Measurements from ENCODE around the gene EIF4EBP3. TPM values are rescaled to one million over a fixed set of nuclear protein-coding genes. Genes with fewer than 3 reads are reported as not detected.

Gene EIF4EBP3
- polyA plus RNA-seq (2012; ENCODE audit: insufficient read depth, insufficient read length, low read depth) = 3.6 TPM

DNA sequence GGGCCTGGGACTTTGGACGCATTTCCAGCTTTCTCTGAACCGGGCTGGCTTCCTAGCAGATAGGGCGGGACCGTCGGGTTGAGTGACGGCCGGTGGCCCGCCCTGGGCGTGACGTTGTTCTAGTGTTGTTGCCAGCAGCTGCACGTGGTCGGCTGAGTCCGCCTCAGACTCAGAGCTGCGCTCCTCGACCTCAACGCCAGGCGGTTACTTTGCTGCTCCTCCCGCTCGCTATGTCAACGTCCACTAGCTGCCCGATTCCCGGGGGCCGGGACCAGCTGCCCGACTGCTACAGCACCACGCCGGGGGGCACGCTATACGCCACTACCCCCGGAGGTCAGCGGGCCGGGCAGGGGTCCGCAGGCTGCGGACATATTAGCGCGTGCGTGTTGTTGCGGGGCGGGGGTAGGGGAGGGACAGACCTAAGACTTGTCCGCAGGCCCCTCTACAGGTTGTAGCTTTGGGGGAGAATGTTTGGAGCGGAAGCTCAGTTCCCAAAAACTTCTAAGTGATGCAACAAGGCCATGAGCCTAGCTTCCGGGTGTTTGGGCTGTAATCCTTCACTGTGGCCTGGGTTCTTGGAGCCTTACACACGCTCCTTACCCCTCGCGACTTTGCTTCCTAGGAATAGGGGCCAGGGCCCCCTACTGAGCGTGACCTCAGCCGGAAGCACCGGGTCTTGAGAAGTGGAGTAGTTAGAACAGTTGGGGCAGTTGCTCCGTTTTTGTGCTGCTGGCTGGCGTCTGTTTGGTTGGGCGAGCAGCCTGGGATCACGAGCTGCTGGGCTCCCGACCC, at the start of gene EIF4EBP3:
EIF4EBP3 (plus strand) TSS at position 155 of the 792 bp plus-strand sequence; CDS start at position 231, 76 bp downstream.
- Histone ChIP-seq H3K4me1 (peaks cover 16% of the 10 kb centered on the region), H3K9me3 (no peaks in the 10 kb centered on the region), H3K36me3 (peaks cover 43% of the 10 kb centered on the region), H3K4me3 (ENCODE audit: low read depth, low read length) (peak within 1 kb of the TSS; percentile 57), H3K27me3 (no peaks in the 10 kb centered on the region)
- peak; percentile 97 for DNase-seq
- TF ChIP-seq, protein P1, sequence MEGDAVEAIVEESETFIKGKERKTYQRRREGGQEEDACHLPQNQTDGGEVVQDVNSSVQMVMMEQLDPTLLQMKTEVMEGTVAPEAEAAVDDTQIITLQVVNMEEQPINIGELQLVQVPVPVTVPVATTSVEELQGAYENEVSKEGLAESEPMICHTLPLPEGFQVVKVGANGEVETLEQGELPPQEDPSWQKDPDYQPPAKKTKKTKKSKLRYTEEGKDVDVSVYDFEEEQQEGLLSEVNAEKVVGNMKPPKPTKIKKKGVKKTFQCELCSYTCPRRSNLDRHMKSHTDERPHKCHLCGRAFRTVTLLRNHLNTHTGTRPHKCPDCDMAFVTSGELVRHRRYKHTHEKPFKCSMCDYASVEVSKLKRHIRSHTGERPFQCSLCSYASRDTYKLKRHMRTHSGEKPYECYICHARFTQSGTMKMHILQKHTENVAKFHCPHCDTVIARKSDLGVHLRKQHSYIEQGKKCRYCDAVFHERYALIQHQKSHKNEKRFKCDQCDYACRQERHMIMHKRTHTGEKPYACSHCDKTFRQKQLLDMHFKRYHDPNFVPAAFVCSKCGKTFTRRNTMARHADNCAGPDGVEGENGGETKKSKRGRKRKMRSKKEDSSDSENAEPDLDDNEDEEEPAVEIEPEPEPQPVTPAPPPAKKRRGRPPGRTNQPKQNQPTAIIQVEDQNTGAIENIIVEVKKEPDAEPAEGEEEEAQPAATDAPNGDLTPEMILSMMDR (IDR thresholded peaks at IDR 0.05; ENCODE audit: low read depth, low read length) = peak; percentile 55

DNA sequence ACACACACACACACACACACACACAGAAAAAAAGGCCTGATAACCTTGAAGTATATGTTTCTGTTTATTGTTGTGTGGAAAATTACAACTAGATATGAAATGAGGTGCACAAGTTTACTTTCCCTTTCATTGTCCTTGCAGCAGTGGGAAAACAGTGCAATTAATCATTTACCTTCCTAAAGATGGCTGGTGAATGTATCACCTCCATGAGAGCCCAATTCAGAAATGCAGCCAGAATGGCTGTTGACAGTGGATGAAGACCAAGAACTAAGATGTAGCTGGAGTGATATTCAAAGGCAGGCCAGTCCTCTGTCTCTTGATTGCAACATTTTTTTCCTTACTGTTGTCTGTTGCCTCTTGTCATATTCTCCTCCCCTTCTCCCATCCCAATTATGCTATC, 49.6 kb upstream of the EIF4EBP3 start:
- no peak for DNase-seq
- H3K9me3 ChIP-seq = no peaks in the 10 kb centered on the region
- TF ChIP-seq, protein P1 (IDR thresholded peaks at IDR 0.05; ENCODE audit: low read depth, low read length) = no peak
- H3K4me3 ChIP-seq (ENCODE audit: low read depth, low read length) = no peak overlapping the region
- H3K4me1 ChIP-seq = no peaks in the 10 kb centered on the region
- no peaks in the 10 kb centered on the region for H3K27me3 ChIP-seq
- peaks cover 28% of the 10 kb centered on the region for H3K36me3 ChIP-seq

DNA sequence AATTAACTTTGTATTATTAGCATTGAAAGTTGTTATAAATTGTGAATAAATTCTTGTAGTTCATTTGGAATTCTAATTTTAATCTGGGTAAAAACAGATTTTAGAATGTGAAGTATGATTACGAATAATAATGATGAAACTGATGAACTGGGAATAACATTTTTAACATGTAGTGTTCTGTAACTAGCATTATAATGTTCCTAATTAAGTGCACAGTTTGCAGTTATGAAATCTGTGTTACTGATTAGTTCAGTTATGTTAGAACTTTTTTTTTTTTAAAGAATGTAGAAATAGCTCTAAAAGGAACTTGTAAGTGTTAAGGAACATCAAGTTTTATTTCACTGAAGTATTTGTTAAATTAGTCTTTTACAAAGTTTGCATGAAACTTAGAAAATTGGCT, 48.9 kb upstream of the EIF4EBP3 start:
- no peak for DNase-seq
- Histone ChIP-seq H3K9me3 (no peaks in the 10 kb centered on the region), H3K4me3 (ENCODE audit: low read depth, low read length) (no peak overlapping the region), H3K36me3 (peaks cover 28% of the 10 kb centered on the region), H3K4me1 (no peaks in the 10 kb centered on the region), H3K27me3 (no peaks in the 10 kb centered on the region)
- TF ChIP-seq, protein P1 (IDR thresholded peaks at IDR 0.05; ENCODE audit: low read depth, low read length) = no peak

DNA sequence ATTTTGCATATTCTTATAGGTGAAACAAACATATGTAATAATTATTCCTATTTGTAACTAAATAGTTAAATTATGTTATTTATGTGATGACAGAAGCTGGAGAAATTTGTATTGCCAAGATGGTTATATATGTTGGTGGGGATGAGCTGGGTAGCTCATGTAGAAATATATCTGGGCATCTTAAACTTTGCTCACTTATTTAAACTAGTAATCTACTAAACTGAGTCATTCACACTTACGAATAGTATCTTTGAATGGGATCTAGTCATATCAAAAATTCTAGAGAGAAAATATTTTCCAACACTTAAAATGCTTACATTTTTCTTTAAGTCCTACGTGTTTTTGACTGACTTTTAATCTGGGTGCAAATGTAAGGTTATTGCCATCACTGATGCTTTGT, 44.6 kb upstream of the EIF4EBP3 start:
- no peaks in the 10 kb centered on the region for H3K9me3 ChIP-seq
- H3K4me3 ChIP-seq (ENCODE audit: low read depth, low read length) = no peak overlapping the region
- no peaks in the 10 kb centered on the region for H3K4me1 ChIP-seq
- H3K36me3 ChIP-seq = peaks cover 44% of the 10 kb centered on the region
- TF ChIP-seq, protein P1 (IDR thresholded peaks at IDR 0.05; ENCODE audit: low read depth, low read length) = no peak
- H3K27me3 ChIP-seq = no peaks in the 10 kb centered on the region
- DNase-seq = no peak

DNA sequence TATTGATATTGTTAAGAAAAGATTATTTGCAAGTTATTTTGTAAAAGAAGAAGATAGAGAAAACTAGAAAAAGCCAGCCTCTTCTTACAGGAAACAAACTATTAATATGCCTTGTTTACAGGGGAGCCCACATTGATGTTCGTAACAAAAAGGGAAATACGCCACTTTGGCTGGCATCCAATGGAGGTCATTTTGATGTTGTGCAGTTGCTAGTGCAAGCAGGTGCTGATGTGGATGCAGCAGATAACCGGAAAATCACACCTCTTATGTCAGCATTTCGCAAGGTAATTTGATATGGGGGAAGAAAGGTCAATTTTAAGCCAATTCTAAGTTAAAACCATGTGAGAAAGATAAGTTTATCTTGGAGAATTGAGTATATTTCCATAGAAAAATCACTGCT, 37.6 kb upstream of the EIF4EBP3 start:
- H3K36me3 ChIP-seq = peaks cover 90% of the 10 kb centered on the region
- TF ChIP-seq, protein P1 (IDR thresholded peaks at IDR 0.05; ENCODE audit: low read depth, low read length) = no peak
- DNase-seq = no peak
- H3K4me1 ChIP-seq = no peaks in the 10 kb centered on the region
- H3K4me3 ChIP-seq (ENCODE audit: low read depth, low read length) = no peak overlapping the region
- H3K27me3 ChIP-seq = no peaks in the 10 kb centered on the region
- no peaks in the 10 kb centered on the region for H3K9me3 ChIP-seq

DNA sequence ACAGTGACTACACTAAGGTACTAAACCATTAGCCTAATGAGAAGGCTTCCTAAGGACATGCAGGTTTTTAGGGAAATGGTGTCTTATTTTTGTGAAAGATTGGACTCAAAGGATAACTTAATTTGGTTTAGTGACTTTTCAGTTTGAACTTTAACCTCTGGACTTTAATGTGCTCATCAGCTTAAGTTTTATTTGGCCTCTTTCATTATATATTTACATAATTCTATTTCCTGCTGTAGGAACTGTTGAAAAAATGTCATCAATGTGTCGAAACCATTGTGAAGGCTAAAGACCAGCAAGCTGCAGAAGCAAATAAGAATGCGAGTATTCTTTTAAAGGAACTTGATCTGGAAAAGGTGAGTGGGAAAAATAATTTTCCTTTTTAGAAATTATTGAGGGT, 34.3 kb upstream of the EIF4EBP3 start:
- peaks cover 68% of the 10 kb centered on the region for H3K36me3 ChIP-seq
- TF ChIP-seq, protein P1 (IDR thresholded peaks at IDR 0.05; ENCODE audit: low read depth, low read length) = no peak
- H3K4me1 ChIP-seq = no peaks in the 10 kb centered on the region
- H3K4me3 ChIP-seq (ENCODE audit: low read depth, low read length) = no peak overlapping the region
- DNase-seq = no peak
- no peaks in the 10 kb centered on the region for H3K27me3 ChIP-seq
- H3K9me3 ChIP-seq = no peaks in the 10 kb centered on the region
